Right atrium auricular region (tissue), 2 donors: ENCODE results near the gene CLCN4. TPM values are rescaled to one million over a fixed set of nuclear protein-coding genes. Genes with fewer than 3 reads are reported as not detected.

ENCODE experiments used
- DNase-seq: peaks from one replicate; pipeline ENCODE4 v3.0.0-alpha.2; 2019; ENCODE audit warnings: low spot score
- H3K27ac ChIP-seq, 2 donors: fragments of 200-600 bp; sonication (generic); 1 replicate in 1 of 2; 2 replicates in 1 of 2; pipeline ENCODE4 v1.5.1; 2016 to 2019
- H3K27me3 ChIP-seq, 2 donors: fragments of 200-600 bp; sonication (generic); one replicate each; pipeline versions ENCODE4 v1.5.1 to v1.6.0; 2017 to 2019
- H3K36me3 ChIP-seq: fragments of 200-600 bp; sonication (generic); one replicate; pipeline ENCODE4 v1.5.1; 2016
- H3K4me1 ChIP-seq, 2 donors: fragments of 200-600 bp; sonication (generic); one replicate each; pipeline versions ENCODE4 v1.5.1 to v1.6.0; 2017 to 2019
- H3K4me3 ChIP-seq, 2 donors: fragments of 200-600 bp; sonication (generic); 1 replicate in 1 of 2; 2 replicates in 1 of 2; pipeline ENCODE4 v1.5.1; 2017 to 2019; ENCODE audit warnings: mild to moderate bottlenecking in 1 of 2, moderate library complexity in 1 of 2
- H3K9me3 ChIP-seq, 2 donors: fragments of 200-600 bp; sonication (generic); one replicate each; pipeline ENCODE4 v1.5.1; 2019
- CTCF ChIP-seq, 2 donors: fragments of 200-600 bp; sonication (generic); IDR thresholded peaks; one replicate each; pipeline ENCODE4 v1.5.1; 2019; ENCODE audit warnings: antibody characterized with exemption in 2 of 2
- total RNA-seq, 2 donors: library from RNA; depleted of rRNA; stranded (reverse); fragments of >200 nt; gene quantifications; one replicate each; pipeline ENCODE4 v1.1.0, GENCODE V29; 2016

CLCN4 gene
- total RNA-seq, 2 donors from 2014 or later, result 15.6 to 37.6 TPM

- H3K4me1 ChIP-seq, result no peaks in the 10 kb centered on the region
- H3K4me3 ChIP-seq, result no peak overlapping the region
- H3K27ac ChIP-seq, result peak overlapping the region; percentile 9 to 33
- no peak for DNase-seq
- H3K27me3 ChIP-seq, result no peaks in the 10 kb centered on the region
- no peaks in the 10 kb centered on the region for H3K9me3 ChIP-seq
- no peaks in the 10 kb centered on the region for H3K36me3 ChIP-seq
- no peak for TF ChIP-seq CTCF (IDR thresholded peaks at IDR 0.05)
Measured at GRCh38 chrX:10197279-10198210, 40.8 kb downstream of the CLCN4 start.

- Histone ChIP-seq H3K36me3 (no peaks in the 10 kb centered on the region), H3K9me3 (no peaks in the 10 kb centered on the region), H3K27ac (peak overlapping the region in 1 of 2 donors; percentile 33), H3K4me1 (no peaks in the 10 kb centered on the region), H3K4me3 (no peak overlapping the region), H3K27me3 (no peaks in the 10 kb centered on the region)
- no peak for DNase-seq
- no peak for TF ChIP-seq CTCF (IDR thresholded peaks at IDR 0.05)
Measured at GRCh38 chrX:10198254-10198653, 41.5 kb downstream of the CLCN4 start.

GRCh38 chrX:10199212-10199611, 42.4 kb downstream of the CLCN4 start:
- H3K27ac ChIP-seq, result peak overlapping the region in 1 of 2 donors; percentile 33
- H3K9me3 ChIP-seq, result no peaks in the 10 kb centered on the region
- H3K36me3 ChIP-seq, result no peaks in the 10 kb centered on the region
- DNase-seq, result no peak
- no peak for TF ChIP-seq CTCF (IDR thresholded peaks at IDR 0.05)
- no peaks in the 10 kb centered on the region for H3K27me3 ChIP-seq
- H3K4me3 ChIP-seq, result no peak overlapping the region
- no peaks in the 10 kb centered on the region for H3K4me1 ChIP-seq

- H3K36me3 ChIP-seq, result no peaks in the 10 kb centered on the region
- DNase-seq, result no peak
- no peak overlapping the region for H3K27ac ChIP-seq
Measured at GRCh38 chrX:10203617-10204016, 46.8 kb downstream of the CLCN4 start.

GRCh38 chrX:10206317-10206716, 49.5 kb downstream of the CLCN4 start:
- no peak for TF ChIP-seq CTCF (IDR thresholded peaks at IDR 0.05)
- Histone ChIP-seq H3K4me1 (no peaks in the 10 kb centered on the region), H3K27me3 (no peaks in the 10 kb centered on the region), H3K9me3 (no peaks in the 10 kb centered on the region), H3K36me3 (no peaks in the 10 kb centered on the region), H3K4me3 (no peak overlapping the region), H3K27ac (no peak overlapping the region)
- DNase-seq, result no peak

More at GRCh38 chrX:10203617-10204016, 46.8 kb downstream of the CLCN4 start:
- Histone ChIP-seq H3K4me3 (no peak overlapping the region), H3K4me1 (no peaks in the 10 kb centered on the region), H3K27me3 (no peaks in the 10 kb centered on the region), H3K9me3 (no peaks in the 10 kb centered on the region)
- TF ChIP-seq CTCF (IDR thresholded peaks at IDR 0.05), result no peak
